BLaER1 treated with 17β-estradiol and CSF1 and Interleukin-3, amounts not matched to agents 10 nM and 100 nM (cell line): ENCODE results near the gene CTDSPL.

Experiments used
- H3K27ac ChIP-seq, 11 experiments: shearing (Covaris generic); formaldehyde crosslinking; 2 replicates each; pipeline ENCODE4 v1.8.1; 2022
- H3K27me3 ChIP-seq, 11 experiments: shearing (Covaris generic); formaldehyde crosslinking; 2 replicates each; pipeline ENCODE4 v1.8.1; 2022
- H3K36me3 ChIP-seq, 11 experiments: shearing (Covaris generic); formaldehyde crosslinking; 2 replicates each; pipeline ENCODE4 v1.8.1; 2022
- H3K4me1 ChIP-seq, 10 experiments: shearing (Covaris generic); formaldehyde crosslinking; 2 replicates each; pipeline ENCODE4 v1.8.1; 2022
- H3K4me2 ChIP-seq, 11 experiments: shearing (Covaris generic); formaldehyde crosslinking; 2 replicates each; pipeline ENCODE4 v1.8.1; 2022
- H3K4me3 ChIP-seq, 10 experiments: shearing (Covaris generic); formaldehyde crosslinking; 2 replicates each; pipeline ENCODE4 v1.8.1; 2022
- H3K9ac ChIP-seq, 11 experiments: shearing (Covaris generic); formaldehyde crosslinking; 2 replicates each; pipeline ENCODE4 v1.8.1; 2022
- H3K9me3 ChIP-seq, 11 experiments: shearing (Covaris generic); formaldehyde crosslinking; replicated peaks in 1 of 11; 2 replicates each; pipeline ENCODE4 v1.8.1; 2022
- H4K20me1 ChIP-seq, 11 experiments: shearing (Covaris generic); formaldehyde crosslinking; 2 replicates each; pipeline ENCODE4 v1.8.1; 2022
- Cebpa-rat ChIP-seq, 11 experiments: shearing (Covaris generic); IDR thresholded peaks; 2 replicates each; pipeline ENCODE4 v1.8.1; 2022

Gene CTDSPL

GRCh38 chr3:38001456-38002081 lies 139.9 kb downstream of the CTDSPL start:
- H3K36me3 ChIP-seq = peaks cover 11 to 81% (median 67%) of the 10 kb centered on the region in 11 experiments; a peak in 20 of 22 replicates
- peak overlapping the region in 2 of 11 experiments; percentile 5 to 32; a peak in 1 of 22 replicates for H3K9ac ChIP-seq
- H3K4me1 ChIP-seq = peaks cover 15 to 55% (median 30%) of the 10 kb centered on the region in 10 experiments
- peaks cover 0 to 49% (median 20%) of the 10 kb centered on the region in 11 experiments; a peak in 16 of 22 replicates for H4K20me1 ChIP-seq
- H3K27me3 ChIP-seq = no peaks in the 10 kb centered on the region
- no peak overlapping the region for H3K4me2 ChIP-seq
- no peak overlapping the region for H3K4me3 ChIP-seq
- no peaks in the 10 kb centered on the region for H3K9me3 ChIP-seq
- no peak for TF ChIP-seq Cebpa-rat (IDR thresholded peaks at IDR 0.05)
- peak overlapping the region in 1 of 11 experiments; percentile 21; a peak in 1 of 22 replicates for H3K27ac ChIP-seq

DNA sequence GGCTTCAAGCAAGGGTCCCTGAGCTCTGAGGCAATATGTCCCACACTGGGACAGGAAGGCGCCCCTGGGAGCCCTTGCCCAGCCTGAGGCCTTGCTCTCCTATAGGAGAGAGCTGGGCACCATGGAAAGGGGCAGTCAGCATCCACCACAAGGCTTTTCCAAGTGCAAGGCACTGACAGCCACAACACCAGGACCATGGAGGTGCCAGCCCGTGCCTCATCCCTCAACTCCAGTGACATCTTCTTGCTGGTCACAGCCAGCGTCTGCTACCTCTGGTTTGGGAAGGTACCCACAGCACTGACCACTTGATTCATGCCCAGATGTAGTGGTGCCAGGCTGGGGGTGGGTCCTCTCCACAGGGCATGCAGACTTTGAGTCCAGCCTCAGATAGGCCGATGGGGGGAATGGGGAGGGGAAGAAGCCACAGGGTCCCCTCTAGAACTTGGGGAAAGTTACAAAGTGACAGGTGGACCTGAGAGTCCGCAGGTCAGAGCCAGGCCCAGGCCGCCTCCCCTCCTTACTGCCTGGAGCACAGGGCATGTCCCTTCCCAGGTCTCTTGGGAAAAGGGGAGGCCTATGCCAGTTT lies 140.7 kb downstream of the CTDSPL start:
- Histone ChIP-seq H3K4me3 (no peak overlapping the region), H3K27me3 (no peaks in the 10 kb centered on the region), H3K4me1 (peaks cover 15 to 50% (median 26%) of the 10 kb centered on the region in 10 experiments), H3K27ac (no peak overlapping the region), H3K4me2 (no peak overlapping the region), H4K20me1 (peaks cover 0 to 55% (median 20%) of the 10 kb centered on the region in 11 experiments; a peak in 16 of 22 replicates), H3K9me3 (no peaks in the 10 kb centered on the region), H3K36me3 (peaks cover 19 to 80% (median 70%) of the 10 kb centered on the region in 11 experiments; a peak in 21 of 22 replicates), H3K9ac (peak overlapping the region in 5 of 11 experiments; percentile 6 to 57 (median 16); a peak in 4 of 22 replicates)
- TF ChIP-seq Cebpa-rat (IDR thresholded peaks at IDR 0.05) = no peak

GRCh38 chr3:38002940-38003339 lies 141.3 kb downstream of the CTDSPL start:
- Histone ChIP-seq H3K9me3 (no peaks in the 10 kb centered on the region), H3K27ac (0 out of 22 replicates have a peak overlapping the region, but pooled peaks of 1 of the 11 experiments have one; percentile 7), H3K4me3 (no peak overlapping the region), H3K4me2 (peak overlapping the region in 2 of 11 experiments; percentile 46 to 73; a peak in 5 of 22 replicates), H3K9ac (peak overlapping the region in 5 of 11 experiments; percentile 6 to 57 (median 16); a peak in 8 of 22 replicates), H3K36me3 (peaks cover 25 to 80% (median 74%) of the 10 kb centered on the region in 11 experiments), H3K27me3 (no peaks in the 10 kb centered on the region), H4K20me1 (peaks cover 0 to 61% (median 20%) of the 10 kb centered on the region in 11 experiments; a peak in 17 of 22 replicates), H3K4me1 (peaks cover 12 to 46% (median 22%) of the 10 kb centered on the region in 10 experiments)
- TF ChIP-seq Cebpa-rat (IDR thresholded peaks at IDR 0.05) = no peak

DNA sequence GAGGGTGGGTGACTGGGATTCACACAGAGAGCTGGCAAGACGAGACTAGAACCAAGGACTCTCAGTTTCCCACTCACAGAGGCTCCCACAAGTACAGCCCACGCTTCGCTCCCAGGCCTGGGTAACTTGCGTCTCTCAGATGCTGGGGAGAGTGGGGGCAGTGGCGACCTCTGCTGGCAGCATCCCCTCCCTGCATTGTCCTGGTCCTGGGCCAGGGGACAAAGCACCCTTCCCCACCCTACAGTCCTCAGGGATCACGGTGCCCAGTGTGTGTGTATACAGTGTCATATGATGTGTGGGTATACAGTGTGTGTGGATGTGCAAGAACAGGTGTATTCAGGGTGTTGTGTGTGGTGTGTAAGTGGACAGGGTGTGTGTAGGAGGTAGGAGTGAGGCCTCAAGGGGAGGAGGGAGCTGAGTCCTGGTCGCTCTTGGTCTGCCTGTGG lies 141.7 kb downstream of the CTDSPL start:
- H3K9ac ChIP-seq = peak overlapping the region in 4 of 11 experiments; percentile 15 to 57 (median 39); a peak in 5 of 22 replicates
- H3K4me3 ChIP-seq = no peak overlapping the region
- no peaks in the 10 kb centered on the region for H3K27me3 ChIP-seq
- peak overlapping the region in 1 of 11 experiments; percentile 41; a peak in 1 of 22 replicates for H3K27ac ChIP-seq
- no peak for TF ChIP-seq Cebpa-rat (IDR thresholded peaks at IDR 0.05)
- H4K20me1 ChIP-seq = peaks cover 0 to 65% (median 20%) of the 10 kb centered on the region in 11 experiments; a peak in 17 of 22 replicates
- peak overlapping the region in 2 of 11 experiments; percentile 46 to 73; a peak in 5 of 22 replicates for H3K4me2 ChIP-seq
- H3K9me3 ChIP-seq = no peaks in the 10 kb centered on the region
- H3K36me3 ChIP-seq = peaks cover 29 to 82% (median 74%) of the 10 kb centered on the region in 11 experiments
- peaks cover 7 to 41% (median 17%) of the 10 kb centered on the region in 10 experiments for H3K4me1 ChIP-seq

GRCh38 chr3:38003817-38004414 lies 142.2 kb downstream of the CTDSPL start:
- Histone ChIP-seq H3K4me2 (no peak overlapping the region; a peak in 1 of 22 replicates), H3K4me1 (peaks cover 4 to 37% (median 13%) of the 10 kb centered on the region in 10 experiments; a peak in 13 of 20 replicates), H3K9me3 (no peaks in the 10 kb centered on the region), H3K27me3 (no peaks in the 10 kb centered on the region), H4K20me1 (peaks cover 0 to 70% (median 20%) of the 10 kb centered on the region in 11 experiments; a peak in 17 of 22 replicates), H3K27ac (peak overlapping the region in 1 of 11 experiments; percentile 41; a peak in 1 of 22 replicates), H3K36me3 (peaks cover 32 to 87% (median 74%) of the 10 kb centered on the region in 11 experiments), H3K4me3 (no peak overlapping the region), H3K9ac (peak overlapping the region in 1 of 11 experiments; percentile 40; a peak in 2 of 22 replicates)
- no peak for TF ChIP-seq Cebpa-rat (IDR thresholded peaks at IDR 0.05)

DNA sequence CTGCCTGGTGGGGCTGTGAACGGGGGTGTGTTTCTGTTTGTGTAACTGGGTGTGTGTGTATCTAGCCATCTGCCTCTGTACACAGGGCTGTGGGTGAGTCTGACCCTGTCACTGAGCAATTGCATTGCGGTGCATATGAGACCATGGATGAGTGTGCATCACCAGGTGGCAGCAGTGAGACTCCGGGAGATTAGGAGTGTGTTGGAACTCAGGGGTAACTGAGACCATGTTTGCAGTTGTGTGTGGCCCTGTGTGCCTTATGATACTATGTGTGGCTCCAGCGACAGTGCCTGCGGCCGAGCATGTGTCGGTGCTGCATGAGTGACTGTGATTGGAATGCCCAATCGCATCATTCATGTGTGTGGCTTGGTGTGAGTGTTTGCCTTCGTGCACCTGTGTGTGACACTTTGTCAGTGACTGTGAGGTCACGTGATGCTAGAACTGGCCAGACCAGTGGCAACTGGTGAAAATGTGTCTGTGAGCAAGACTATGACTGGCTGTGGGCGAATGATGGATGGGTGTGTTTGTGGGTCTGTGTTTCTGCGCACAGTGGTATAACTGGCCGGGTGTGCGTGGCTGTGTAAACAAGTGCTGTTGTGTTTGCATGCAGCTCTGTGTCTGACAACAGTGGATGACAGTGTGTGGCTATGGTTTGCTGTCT lies 142.9 kb downstream of the CTDSPL start:
- H3K9me3 ChIP-seq = no peaks in the 10 kb centered on the region
- peak overlapping the region in 1 of 11 experiments; percentile 40; a peak in 1 of 22 replicates for H3K9ac ChIP-seq
- H3K27ac ChIP-seq = no peak overlapping the region
- TF ChIP-seq Cebpa-rat (IDR thresholded peaks at IDR 0.05) = no peak
- H3K27me3 ChIP-seq = no peaks in the 10 kb centered on the region
- peaks cover 0 to 33% (median 8%) of the 10 kb centered on the region in 10 experiments; a peak in 11 of 20 replicates for H3K4me1 ChIP-seq
- H4K20me1 ChIP-seq = peaks cover 0 to 75% (median 20%) of the 10 kb centered on the region in 11 experiments; a peak in 17 of 22 replicates
- H3K4me3 ChIP-seq = no peak overlapping the region
- H3K36me3 ChIP-seq = peaks cover 32 to 90% (median 72%) of the 10 kb centered on the region in 11 experiments
- H3K4me2 ChIP-seq = no peak overlapping the region; a peak in 1 of 22 replicates

- Histone ChIP-seq H3K9me3 (no peaks in the 10 kb centered on the region), H3K9ac (no peak overlapping the region), H4K20me1 (peaks cover 0 to 77% (median 20%) of the 10 kb centered on the region in 11 experiments; a peak in 17 of 22 replicates), H3K36me3 (peaks cover 32 to 83% (median 64%) of the 10 kb centered on the region in 11 experiments), H3K4me1 (peaks cover 0 to 25% (median 8%) of the 10 kb centered on the region in 10 experiments; a peak in 11 of 20 replicates), H3K27me3 (no peaks in the 10 kb centered on the region), H3K4me2 (no peak overlapping the region), H3K27ac (no peak overlapping the region), H3K4me3 (no peak overlapping the region)
- TF ChIP-seq Cebpa-rat (IDR thresholded peaks at IDR 0.05) = no peak
Measured at GRCh38 chr3:38005076-38006020, 143.7 kb downstream of the CTDSPL start.
